GM21447 (cell line): ENCODE results near the gene OR51B6.
"Not testable (repeated sequence)": the region's sequence is repeated elsewhere in the genome, so short reads cannot be mapped to it uniquely, and the experiment has no call there.

ENCODE experiments used
- ATAC-seq: cut with Tn5 transposase; IDR thresholded peaks from one replicate; pipeline ENCODE4 v1.9.1; 2021; ENCODE audit not compliant: unreplicated experiment

Gene OR51B6, protein sequence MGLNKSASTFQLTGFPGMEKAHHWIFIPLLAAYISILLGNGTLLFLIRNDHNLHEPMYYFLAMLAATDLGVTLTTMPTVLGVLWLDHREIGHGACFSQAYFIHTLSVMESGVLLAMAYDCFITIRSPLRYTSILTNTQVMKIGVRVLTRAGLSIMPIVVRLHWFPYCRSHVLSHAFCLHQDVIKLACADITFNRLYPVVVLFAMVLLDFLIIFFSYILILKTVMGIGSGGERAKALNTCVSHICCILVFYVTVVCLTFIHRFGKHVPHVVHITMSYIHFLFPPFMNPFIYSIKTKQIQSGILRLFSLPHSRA

DNA sequence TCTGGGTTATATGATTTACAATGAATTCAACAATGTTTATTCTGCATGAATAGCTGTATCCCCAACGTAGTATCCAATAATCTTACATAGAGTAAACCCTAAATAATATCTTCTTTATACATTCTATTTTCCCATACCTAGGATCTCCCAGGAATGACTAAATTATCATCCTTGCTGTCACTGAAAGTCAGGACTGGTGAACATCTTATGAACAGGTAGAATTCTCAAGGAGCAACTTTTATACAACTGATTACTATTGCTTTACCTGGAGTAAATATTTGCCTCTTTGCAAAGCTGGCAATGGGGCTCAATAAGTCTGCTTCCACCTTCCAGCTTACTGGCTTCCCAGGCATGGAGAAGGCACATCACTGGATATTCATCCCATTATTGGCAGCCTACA, at the start of gene OR51B6:
Gene OR51B6, plus strand, starts transcription at position 301 of the 400 bp plus-strand sequence. Its CDS starts 0 bp downstream, at position 301.
- ATAC-seq: no peak

DNA sequence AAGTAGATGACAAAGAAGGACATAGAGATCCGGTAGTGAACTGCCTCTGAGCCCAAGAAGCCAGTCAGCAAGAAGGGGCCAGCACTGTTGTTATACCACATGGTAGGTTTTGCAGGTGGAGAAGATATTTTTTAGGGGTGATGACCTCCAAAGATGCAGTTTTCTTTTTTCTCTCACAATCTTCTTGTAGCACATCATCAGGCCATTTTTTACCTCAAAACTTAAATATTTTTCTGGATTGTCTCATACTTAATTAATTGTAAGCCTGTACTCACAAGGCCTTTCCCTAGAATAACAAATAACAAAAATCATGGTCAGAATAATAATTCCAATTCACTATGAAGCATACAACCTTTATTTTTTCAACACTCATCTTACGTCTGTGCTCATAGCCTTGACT, 49.5 kb upstream of the OR51B6 start, which contains the start of gene OR51B4:
Gene OR51B4, minus strand, starts transcription at position 101 of the 400 bp plus-strand sequence. Its CDS starts 0 bp downstream, at position 101.
- no peak for ATAC-seq

DNA sequence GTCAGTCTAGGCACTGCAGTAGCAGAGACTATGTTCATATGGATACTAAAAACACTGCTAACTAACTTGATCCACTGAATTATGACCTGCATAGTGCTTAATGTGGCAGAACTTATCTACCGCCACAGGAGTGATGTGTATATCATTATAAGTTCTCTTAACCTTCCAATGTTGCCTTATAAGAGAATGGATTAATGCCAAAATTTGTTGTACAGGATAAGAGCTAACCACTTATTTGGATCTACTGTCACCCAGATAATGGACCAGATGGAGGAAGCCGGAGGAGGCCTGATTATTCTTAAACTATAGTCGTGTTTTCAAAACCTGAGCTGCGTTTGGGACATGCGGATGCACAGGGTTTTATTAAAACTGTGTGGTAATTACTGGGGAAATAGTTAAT, 47.7 kb upstream of the OR51B6 start:
- no peak for ATAC-seq

DNA sequence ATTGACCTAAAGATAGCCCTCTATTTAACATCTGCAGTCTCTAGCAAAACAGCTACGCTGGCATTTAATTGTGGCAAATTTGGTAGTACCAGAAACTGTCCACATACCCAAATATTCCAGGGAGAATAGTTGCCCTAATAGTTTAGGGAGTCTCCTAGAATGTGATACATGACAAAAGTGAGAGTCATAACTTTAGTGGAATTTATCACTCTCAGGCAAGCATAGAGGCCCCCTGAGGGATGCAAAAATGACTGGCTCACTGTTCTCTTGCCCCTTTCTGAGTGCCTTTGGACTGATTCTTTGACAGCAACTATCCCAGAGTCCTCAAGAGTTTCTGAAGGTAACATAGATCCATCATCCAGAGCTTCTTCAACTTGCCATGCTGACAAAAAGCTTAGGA, 47.3 kb upstream of the OR51B6 start:
- no peak for ATAC-seq

DNA sequence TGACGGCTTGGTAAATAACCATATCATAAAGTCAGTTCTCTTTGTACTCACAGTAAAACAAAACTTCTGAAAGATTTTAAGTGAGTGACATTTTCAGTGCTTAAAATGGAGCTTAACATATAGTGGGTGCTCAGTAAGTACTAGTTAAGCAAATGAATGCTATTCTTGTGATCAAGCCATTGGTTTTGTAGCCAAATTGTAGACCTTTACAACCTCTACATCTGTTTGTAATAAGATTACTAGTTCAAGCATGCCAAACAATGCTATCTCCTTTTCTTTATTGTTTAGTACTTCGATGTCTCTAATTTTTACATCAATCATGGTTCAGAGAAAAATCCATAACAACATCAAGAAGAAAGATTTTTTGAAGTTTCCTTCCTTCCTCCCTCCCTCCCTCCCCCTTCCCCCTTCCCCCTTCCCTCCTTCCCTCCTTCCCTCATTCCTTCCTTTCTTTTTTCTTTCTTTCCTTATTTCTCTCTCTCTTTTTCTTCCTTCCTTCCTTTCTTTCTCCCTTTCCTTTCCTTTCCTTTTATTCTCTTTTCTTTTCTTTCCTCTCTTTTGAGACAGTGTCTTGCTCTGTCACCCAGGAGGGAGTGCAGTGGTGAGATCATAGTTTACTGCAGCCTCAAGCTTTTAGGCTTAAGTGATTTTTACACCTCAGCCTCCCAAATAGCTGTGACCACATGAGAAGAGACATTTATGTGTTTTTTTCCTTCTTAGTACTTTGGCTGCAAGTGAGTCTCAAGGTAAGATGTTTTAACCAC, 43.9 kb upstream of the OR51B6 start:
- ATAC-seq: no peak

DNA sequence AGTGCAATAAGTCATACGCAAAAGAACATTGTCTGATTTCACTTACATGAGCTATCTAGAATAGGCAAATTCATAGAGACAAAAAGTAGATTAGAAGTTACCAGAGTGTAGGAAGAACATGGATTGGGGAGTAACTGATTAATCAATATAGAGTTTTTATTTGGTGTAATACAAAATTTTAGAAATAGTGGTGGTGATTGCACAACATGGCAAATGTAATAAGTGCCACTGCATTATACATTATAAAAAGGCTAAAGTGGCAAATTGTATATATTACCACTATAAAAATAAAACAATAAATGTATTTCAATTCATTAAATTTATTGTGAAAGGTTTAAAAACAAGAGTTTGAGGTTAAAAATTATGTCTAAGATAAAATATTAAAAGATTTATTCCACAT, 40.9 kb upstream of the OR51B6 start:
- ATAC-seq: no peak

DNA sequence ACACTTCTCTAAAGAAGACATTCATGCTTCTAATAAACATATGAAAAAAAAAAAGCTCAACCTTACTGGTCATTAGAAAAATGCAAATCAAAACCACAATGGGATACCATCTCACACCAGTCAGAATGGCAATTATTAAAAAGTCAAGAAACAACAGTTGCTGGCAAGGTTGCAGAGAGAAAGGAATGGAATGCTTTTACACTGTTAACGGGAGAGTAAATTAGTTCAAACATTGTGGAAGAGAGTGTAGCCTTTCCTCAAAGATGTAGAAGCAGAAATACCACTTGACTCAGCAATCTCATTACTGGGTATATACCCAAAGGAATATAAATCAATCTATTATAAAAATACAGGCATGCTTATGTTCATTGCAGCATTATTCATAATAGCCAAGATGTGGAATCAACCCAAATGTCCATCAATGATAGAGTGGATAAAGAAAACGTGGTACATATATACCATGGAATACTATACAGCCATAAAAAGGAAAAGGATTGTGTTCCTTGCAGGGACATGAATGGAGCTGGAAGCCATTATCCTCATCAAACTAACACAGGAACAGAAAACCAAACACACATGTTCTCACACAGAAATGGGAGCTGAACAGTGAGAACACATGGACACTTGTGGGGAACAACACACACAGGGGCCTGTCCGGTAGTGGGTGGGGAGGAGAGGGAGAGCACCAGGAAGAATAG, 37.8 kb upstream of the OR51B6 start:
- not testable (repeated sequence) for ATAC-seq

DNA sequence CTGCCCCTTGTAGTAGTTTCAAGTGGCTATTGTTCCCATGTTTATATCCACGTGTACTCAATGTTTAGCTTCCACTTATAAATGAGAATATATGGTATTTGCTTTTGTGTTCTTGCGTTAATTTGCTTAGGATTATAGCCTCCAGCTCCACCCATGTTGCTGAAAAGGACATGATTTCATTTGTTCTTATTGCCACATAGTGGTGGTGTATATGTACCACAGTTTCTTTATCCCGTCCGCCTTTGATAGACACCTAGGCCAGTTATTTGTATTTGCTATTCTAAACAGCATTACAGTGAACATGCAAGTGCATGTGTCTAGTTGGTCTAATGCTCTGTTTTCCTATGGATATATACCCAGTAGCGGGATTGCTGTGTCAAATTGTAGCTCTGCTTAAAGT, 34.0 kb upstream of the OR51B6 start:
- ATAC-seq: no peak

DNA sequence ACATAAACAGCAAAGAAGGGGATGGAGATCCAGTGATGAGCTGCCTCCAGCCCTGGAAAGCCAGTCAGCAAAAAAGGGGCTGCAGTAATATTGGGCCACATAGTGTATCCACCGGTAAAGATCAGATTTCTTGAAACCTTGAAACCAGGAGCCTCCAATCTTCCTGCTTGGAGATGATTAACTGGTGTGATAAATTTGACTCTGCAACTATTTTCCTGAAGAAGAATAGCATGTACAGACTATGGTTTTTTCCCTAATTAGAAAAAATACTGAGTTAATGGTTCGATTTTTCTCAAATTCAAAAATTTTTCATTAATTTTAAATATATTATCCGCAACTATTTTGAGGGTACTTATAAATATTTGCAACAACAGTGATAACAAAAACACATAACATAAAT, 27.1 kb upstream of the OR51B6 start, which contains the start of gene OR51B2:
Gene OR51B2, minus strand, starts transcription at position 101 of the 400 bp plus-strand sequence. Its CDS starts 0 bp downstream, at position 101.
- ATAC-seq: no peak

DNA sequence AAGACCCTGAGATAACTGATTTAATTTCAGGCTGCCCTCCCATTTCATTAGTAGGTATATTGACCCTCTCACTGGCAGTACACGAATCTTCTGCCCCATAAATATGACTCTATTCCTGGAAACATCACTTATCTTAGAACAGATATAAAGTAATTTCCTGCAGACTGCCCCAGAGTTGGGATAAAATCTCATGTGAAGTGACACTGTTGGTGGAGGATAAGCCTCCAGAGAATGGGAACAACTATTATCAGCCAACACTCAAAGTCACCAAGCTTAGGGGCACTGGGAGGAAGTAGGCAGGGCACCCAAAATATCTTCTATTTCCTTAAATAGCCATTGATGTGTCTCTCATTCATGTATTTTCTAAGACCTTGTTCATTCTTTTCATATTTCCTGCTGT, 16.1 kb upstream of the OR51B6 start:
- no peak for ATAC-seq

DNA sequence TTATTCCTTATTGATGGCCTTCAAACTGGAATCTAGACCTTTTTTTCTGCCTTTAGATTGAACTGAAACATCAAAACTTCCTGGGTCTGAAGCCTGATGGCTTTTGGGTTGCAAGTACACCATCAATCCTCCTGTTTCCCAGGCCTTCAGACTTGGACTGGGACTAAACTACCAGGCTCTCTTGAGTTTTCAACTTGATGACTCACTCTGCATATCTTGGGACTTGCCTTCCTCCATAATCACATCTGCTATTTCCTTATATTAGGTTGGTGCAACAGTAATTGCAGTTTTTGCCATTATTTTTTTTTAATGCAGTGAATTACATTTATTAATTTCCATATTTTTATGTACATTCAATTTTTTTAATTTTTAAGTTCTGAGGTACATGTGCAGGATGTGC, 15.0 kb upstream of the OR51B6 start:
- ATAC-seq: no peak

DNA sequence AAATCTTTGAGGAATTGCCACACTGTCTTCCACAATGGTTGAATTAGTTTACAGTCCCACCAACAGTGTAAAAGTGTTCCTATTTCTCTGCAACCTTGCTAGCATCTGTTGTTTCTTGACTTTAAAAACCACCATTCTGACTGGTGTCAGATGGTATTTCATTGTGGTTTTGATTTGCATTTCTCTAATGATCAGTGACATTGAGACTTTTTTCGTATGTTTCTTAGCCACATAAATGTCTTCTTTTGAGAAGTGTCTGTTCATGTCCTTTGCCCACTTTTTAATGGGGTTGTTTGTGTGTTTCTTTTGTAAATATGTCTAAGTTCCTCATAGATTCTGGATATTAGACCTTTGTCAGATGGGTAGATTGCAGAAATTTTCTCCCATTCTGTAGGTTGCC, 14.1 kb upstream of the OR51B6 start:
- not testable (repeated sequence) for ATAC-seq

DNA sequence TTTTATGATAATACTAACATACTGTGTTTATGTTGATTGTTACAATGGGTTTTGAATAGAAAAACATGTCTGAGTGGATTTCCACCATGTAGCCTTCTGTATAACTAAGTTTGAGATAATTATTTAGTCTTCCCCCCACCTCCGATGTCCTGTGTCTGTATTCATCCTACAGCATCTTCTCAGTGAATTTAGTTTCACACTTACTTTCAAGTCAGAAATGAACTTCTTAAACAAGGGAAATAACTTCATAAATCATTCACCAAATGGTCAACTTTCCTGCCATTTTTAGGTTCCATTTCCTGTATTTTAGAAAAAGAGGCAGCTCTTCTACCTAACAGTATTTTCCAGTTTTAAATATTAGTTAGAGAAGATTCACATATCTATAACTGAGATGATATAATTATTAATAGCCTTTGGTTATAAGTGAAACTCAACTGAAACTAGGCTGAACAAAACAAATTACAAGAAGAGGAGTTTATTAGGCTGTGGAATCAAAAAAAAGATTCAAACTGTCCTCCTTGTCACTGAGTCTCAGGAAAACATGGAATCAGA, 11.5 kb upstream of the OR51B6 start:
- peak; percentile 76 for ATAC-seq

DNA sequence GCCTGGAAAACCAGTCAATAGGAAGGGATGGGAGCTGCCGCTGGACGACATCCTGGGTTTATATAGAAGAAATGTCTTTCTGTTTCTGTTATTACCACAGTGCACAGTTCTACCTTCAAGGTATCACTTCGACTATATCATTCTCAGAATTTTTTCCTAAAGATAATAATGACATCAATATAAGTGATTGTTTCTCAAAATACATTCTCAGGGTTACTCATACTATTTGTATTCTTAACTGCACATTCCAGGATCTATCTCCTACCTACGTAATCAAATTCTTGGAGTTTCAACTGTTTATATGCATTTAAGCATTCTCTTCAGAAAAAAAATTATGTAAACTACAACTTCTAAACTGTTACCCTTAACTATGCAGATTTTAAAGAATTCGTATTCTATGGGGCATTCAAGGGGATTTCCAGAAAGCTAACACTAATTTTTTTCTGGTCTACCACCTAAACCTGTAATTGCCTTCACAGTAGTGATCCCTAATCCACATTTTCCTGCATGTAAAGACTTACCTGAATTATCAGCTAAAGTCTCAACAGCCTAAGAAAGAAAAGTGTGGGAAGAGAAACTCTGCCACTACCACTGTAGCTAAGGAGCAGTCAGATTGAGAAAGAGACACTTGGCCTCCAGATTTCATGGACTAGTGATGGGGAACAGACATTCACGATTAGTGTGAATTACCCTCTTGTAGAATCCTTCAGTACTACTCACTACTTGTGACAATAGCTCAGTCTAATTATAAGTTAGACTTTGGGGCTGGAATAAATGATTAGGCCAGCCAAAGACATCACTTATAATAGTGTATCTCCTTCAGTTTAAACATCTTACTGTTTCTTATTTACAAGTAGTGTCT, 7.6 kb upstream of the OR51B6 start, which contains the start of gene OR51B5:
Gene OR51B5, minus strand, starts transcription at position 51 of the 862 bp plus-strand sequence. Its CDS starts 0 bp downstream, at position 51.
- ATAC-seq: no peak

DNA sequence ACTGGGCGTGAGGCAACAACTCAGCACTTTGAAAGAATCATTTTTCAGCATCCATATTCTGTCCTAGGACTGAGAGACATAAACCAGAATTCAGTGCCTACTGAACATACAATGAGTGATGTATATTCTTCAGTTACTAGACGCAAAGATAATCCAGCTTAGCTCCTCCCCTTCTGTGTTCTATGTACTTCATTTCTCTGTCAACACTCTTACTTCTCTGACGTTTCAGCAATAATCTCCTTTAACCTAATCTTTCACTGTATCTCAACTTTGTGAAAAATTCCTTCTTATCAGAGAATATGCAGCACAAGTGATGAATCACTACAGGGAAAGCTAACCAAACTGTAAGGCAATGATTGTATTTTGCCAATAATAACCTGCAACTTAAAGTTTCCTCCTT, 5.5 kb upstream of the OR51B6 start:
- ATAC-seq: no peak

DNA sequence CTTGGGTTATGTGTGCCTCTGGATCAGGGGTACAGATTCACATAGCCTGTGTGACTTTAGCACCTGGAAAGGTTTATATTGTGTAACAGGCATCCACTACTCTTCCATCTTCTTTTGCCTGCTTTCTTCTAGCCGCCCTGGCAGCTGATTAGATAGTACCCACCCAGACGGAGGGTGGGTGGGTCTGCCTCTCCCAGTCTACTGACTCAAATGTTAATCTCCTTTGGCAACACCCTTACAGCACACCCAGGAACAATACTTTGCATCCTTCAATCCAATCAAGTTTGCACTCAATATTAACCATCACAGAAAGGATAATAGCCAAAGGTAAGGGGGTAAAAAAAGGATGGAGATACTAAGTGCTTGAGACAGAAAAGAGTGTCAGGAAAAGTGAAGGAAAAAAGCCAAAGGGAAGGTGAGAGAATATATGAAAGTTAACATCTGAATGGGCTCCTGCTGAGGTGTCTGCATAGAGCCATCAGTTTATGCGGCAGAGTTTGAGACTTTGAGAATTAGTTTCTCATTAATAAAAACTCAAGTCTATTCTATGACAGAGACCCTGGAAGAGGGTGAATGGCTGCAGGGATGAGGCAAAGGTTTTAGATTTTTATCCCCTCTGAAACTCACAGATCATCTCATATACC, 2.6 kb upstream of the OR51B6 start:
- no peak for ATAC-seq

DNA sequence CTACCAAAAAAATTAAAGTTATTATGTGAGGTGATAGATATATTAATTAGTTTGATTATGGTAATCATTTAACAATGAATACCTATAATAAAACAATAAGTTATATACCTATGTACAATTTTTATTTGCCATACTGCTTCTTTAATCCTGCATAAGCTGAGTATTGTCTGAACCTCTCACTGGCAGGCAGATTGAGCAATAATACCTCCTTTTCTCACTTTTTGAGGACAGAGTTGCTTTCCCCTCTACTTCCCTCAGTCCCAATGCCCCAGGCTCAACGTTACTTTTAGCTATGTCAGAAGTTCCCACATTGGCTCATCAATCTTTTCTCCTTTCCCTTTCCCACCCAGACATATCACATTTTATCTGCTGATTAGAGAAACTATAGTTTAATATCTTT, 1.8 kb upstream of the OR51B6 start:
- no peak for ATAC-seq

DNA sequence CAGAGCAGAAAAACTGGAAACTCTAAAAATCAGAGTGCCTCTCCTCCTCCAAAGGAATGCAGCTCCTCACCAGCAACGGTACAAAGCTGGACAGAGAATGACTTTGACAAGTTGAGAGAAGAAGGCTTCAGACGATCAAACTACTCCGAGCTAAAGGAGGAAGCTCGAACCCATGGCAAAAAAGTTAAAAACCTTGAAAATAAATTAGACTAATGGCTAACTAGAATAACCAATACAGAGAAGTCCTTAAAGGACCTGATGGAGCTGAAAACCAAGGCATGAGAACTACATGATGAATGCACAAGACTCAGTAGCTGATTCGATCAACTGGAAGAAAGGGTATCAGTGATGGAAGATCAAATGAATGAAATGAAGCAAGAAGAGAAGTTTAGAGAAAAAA, 4.7 kb downstream of the OR51B6 start:
- not testable (repeated sequence) for ATAC-seq

DNA sequence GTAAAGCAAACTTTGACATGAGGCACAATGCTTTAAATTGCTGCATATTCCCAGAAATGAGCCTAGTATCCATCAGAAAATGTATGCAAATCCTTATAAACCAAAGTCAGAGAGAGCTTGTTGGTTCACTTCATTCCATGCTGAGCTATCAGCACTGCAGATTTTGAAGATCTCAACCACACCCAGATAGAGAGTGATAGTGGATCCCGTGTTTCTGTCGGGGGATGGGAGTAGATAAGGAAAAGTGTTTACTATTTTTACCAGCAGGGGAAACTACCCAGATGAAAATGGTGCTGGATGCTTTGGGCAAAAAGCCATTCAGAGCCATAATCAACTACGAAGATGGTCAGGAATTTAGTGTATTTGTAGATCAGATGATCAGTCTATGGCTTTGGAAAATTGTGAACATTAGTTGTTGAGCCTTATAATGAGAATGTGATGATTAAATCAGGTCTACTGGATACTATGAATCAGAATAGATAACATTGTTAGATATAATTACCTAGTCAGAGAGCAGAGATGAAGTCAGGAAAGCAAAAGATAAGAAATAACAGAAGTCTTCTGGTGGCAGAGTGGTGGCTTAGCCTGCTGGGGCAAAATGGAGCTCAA, 10.8 kb downstream of the OR51B6 start:
- ATAC-seq: no peak
